ENCODE data around the gene P2RY12. TPM values are rescaled to one million over a fixed set of nuclear protein-coding genes. Genes with fewer than 3 reads are reported as not detected.

Gene P2RY12
- total RNA-seq, 2 donors from 2014 or later: not detected

GRCh38 chr3:151425627-151426340 lies 41.2 kb upstream of the P2RY12 start:
- Mint-ChIP-seq H3K27ac (no peak overlapping the region), H3K36me3 (ENCODE audit: low read depth) (peaks cover 18% of the 10 kb centered on the region), H3K4me1 (peaks cover 6% of the 10 kb centered on the region), H3K27me3 (ENCODE audit: insufficient read depth) (no peaks in the 10 kb centered on the region), H3K4me3 (no peak overlapping the region), H3K9me3 (peaks cover 12% of the 10 kb centered on the region)
- peak; percentile 81 for TF ChIP-seq CTCF (conservative IDR thresholded peaks at IDR 0.05)
- no peaks in the 10 kb centered on the region for H3K9me3 ChIP-seq (ENCODE audit: control insufficient read depth, low read length)
- WGBS, 2 experiments (ENCODE audit: insufficient coverage in 1 of 2, insufficient read length in 1 of 2): 40 to 73% methylated on average over 1 to 4 of the region's 4 CpGs
- no peaks in the 10 kb centered on the region for H3K27me3 ChIP-seq (ENCODE audit: control insufficient read depth, insufficient read depth, low read length, poor library complexity, severe bottlenecking)
- H3K36me3 ChIP-seq (ENCODE audit: control insufficient read depth, insufficient read depth, low read length): no peaks in the 10 kb centered on the region
- no peak overlapping the region for H3K27ac ChIP-seq (ENCODE audit: low read depth, low read length)
- DNase-seq: no peak
- no peaks in the 10 kb centered on the region for H3K4me1 ChIP-seq (ENCODE audit: control insufficient read depth, insufficient read depth, low read length)
- no peak overlapping the region for H3K4me3 ChIP-seq (ENCODE audit: low read length)
- no peak overlapping the region for H3K9ac ChIP-seq (ENCODE audit: extremely low read depth, low read length, poor library complexity, severe bottlenecking)

- no peak for TF ChIP-seq CTCF (conservative IDR thresholded peaks at IDR 0.05)
- Histone ChIP-seq H3K9ac (ENCODE audit: extremely low read depth, low read length, poor library complexity, severe bottlenecking) (no peak overlapping the region), H3K4me3 (ENCODE audit: low read length) (no peak overlapping the region), H3K4me1 (ENCODE audit: control insufficient read depth, insufficient read depth, low read length) (no peaks in the 10 kb centered on the region), H3K27me3 (ENCODE audit: control insufficient read depth, insufficient read depth, low read length, poor library complexity, severe bottlenecking) (no peaks in the 10 kb centered on the region), H3K9me3 (ENCODE audit: control insufficient read depth, low read length) (no peaks in the 10 kb centered on the region), H3K36me3 (ENCODE audit: control insufficient read depth, insufficient read depth, low read length) (no peaks in the 10 kb centered on the region), H3K27ac (ENCODE audit: low read depth, low read length) (no peak overlapping the region)
- Mint-ChIP-seq H3K36me3 (ENCODE audit: low read depth) (peaks cover 5% of the 10 kb centered on the region), H3K4me3 (no peak overlapping the region), H3K27me3 (ENCODE audit: insufficient read depth) (no peaks in the 10 kb centered on the region), H3K9me3 (no peaks in the 10 kb centered on the region), H3K27ac (no peak overlapping the region), H3K4me1 (peaks cover 5% of the 10 kb centered on the region)
- 81 to 90% methylated on average over 3 to 5 of the region's 5 CpGs for WGBS, 2 experiments (ENCODE audit: insufficient coverage in 1 of 2, insufficient read length in 1 of 2)
- DNase-seq: no peak
These were observed 38.5 kb upstream of the P2RY12 start for GRCh38 chr3:151423091-151423490.

- no peaks in the 10 kb centered on the region for H3K27me3 Mint-ChIP-seq (ENCODE audit: insufficient read depth)
- Histone ChIP-seq H3K9ac (ENCODE audit: extremely low read depth, low read length, poor library complexity, severe bottlenecking) (no peak overlapping the region), H3K36me3 (ENCODE audit: control insufficient read depth, insufficient read depth, low read length) (peaks cover 7% of the 10 kb centered on the region), H3K4me3 (ENCODE audit: low read length) (no peak overlapping the region), H3K27me3 (ENCODE audit: control insufficient read depth, insufficient read depth, low read length, poor library complexity, severe bottlenecking) (no peaks in the 10 kb centered on the region), H3K9me3 (ENCODE audit: control insufficient read depth, low read length) (no peaks in the 10 kb centered on the region), H3K27ac (ENCODE audit: low read depth, low read length) (no peak overlapping the region), H3K4me1 (ENCODE audit: control insufficient read depth, insufficient read depth, low read length) (no peaks in the 10 kb centered on the region)
- peak; percentile 62 for TF ChIP-seq CTCF (conservative IDR thresholded peaks at IDR 0.05)
- H3K36me3 Mint-ChIP-seq (ENCODE audit: low read depth): peaks cover 10% of the 10 kb centered on the region
- H3K4me3 Mint-ChIP-seq: no peak overlapping the region
- no peak for DNase-seq
- no peak overlapping the region for H3K27ac Mint-ChIP-seq
- H3K4me1 Mint-ChIP-seq: peaks cover 5% of the 10 kb centered on the region
- no peaks in the 10 kb centered on the region for H3K9me3 Mint-ChIP-seq
- WGBS, 2 experiments (ENCODE audit: insufficient coverage in 1 of 2, insufficient read length in 1 of 2): 96 to 100% methylated on average over 4 of the region's 4 CpGs
These were observed 37.4 kb upstream of the P2RY12 start for GRCh38 chr3:151421938-151422337.

All from endodermal cell (in vitro differentiated cells).